Lower leg skin (tissue), 3 donors: ENCODE data around the gene ETV4.

ENCODE experiments used
- CTCF ChIP-seq, 3 donors: fragments of 450-650 bp; IDR thresholded peaks; one replicate each; pipeline ENCODE4 v1.5.1; 2016; ENCODE audit warnings: antibody characterized with exemption in 3 of 3, mild to moderate bottlenecking in 3 of 3, moderate library complexity in 2 of 3
- POLR2A ChIP-seq, 2 donors: fragments of 450-650 bp; IDR thresholded peaks; one replicate each; pipeline ENCODE4 v1.6.1; 2016 to 2017; ENCODE audit warnings: antibody characterized with exemption in 2 of 2, mild to moderate bottlenecking in 1 of 2, moderate library complexity in 1 of 2

GRCh38 chr17:43576563-43577229 is 30.6 kb upstream of the ETV4 start:
- peak in 1 of 3 donors; percentile 69 for TF ChIP-seq CTCF (IDR thresholded peaks at IDR 0.05)
- TF ChIP-seq POLR2A (IDR thresholded peaks at IDR 0.05) = no peak
